Mesendoderm (in vitro differentiated cells): ENCODE measurements around the gene CNTN4.

ENCODE experiments used
- DNase-seq: peaks from one replicate; pipeline ENCODE4 v3.0.0; 2013
- H2AK5ac ChIP-seq: 2 replicates; pipeline ENCODE4 v1.6.1; 2013; ENCODE audit warnings: low read length, inconsistent platforms
- H2BK120ac ChIP-seq: 2 replicates; pipeline ENCODE4 v1.6.1; 2013; ENCODE audit warnings: low read depth, mild to moderate bottlenecking, low read length, moderate library complexity, mixed read lengths
- H2BK15ac ChIP-seq: replicated peaks from 2 replicates; pipeline ENCODE4 v1.6.1; 2013; ENCODE audit warnings: low read depth, mild to moderate bottlenecking, moderate library complexity
- H2BK5ac ChIP-seq: 2 replicates; pipeline ENCODE4 v1.6.1; 2013; ENCODE audit warnings: low read length, inconsistent platforms
- H3K18ac ChIP-seq: 2 replicates; pipeline ENCODE4 v1.6.1; 2013; ENCODE audit warnings: mild to moderate bottlenecking, low read length, mixed read lengths
- H3K23ac ChIP-seq: one replicate; pipeline ENCODE4 v1.6.1; 2013; ENCODE audit warnings: low read length
- H3K27ac ChIP-seq: 2 replicates; pipeline ENCODE4 v1.5.1; 2013; ENCODE audit warnings: low read depth, mild to moderate bottlenecking, inconsistent platforms, low read length, moderate library complexity
- H3K27me3 ChIP-seq: 2 replicates; pipeline ENCODE4 v1.6.1; 2013; ENCODE audit warnings: low read length, control low read depth, mild to moderate bottlenecking, inconsistent platforms; ENCODE audit not compliant: insufficient read depth, poor library complexity
- H3K36me3 ChIP-seq: 2 replicates; pipeline ENCODE4 v1.6.1; 2013; ENCODE audit warnings: low read length, inconsistent platforms; ENCODE audit not compliant: control insufficient read depth, insufficient read depth
- H3K4ac ChIP-seq: one replicate; pipeline ENCODE4 v1.6.1; 2013; ENCODE audit warnings: low read depth, mild to moderate bottlenecking, low read length, moderate library complexity
- H3K4me1 ChIP-seq: 2 replicates; pipeline ENCODE4 v1.6.1; 2013; ENCODE audit warnings: low read depth, low read length, inconsistent platforms; ENCODE audit not compliant: control insufficient read depth
- H3K4me2 ChIP-seq: 2 replicates; pipeline ENCODE4 v1.6.1; 2013; ENCODE audit warnings: low read length
- H3K4me3 ChIP-seq: 2 replicates; pipeline ENCODE4 v1.5.1; 2013; ENCODE audit warnings: mild to moderate bottlenecking, low read length
- H3K56ac ChIP-seq: one replicate; pipeline ENCODE4 v1.6.1; 2013; ENCODE audit warnings: low read length
- H3K79me1 ChIP-seq: 2 replicates; pipeline ENCODE4 v1.6.1; 2013; ENCODE audit warnings: low read length, inconsistent platforms
- H3K79me2 ChIP-seq: 2 replicates; pipeline ENCODE4 v1.6.1; 2013; ENCODE audit warnings: mild to moderate bottlenecking, low read length; ENCODE audit not compliant: control insufficient read depth, insufficient read depth
- H3K9ac ChIP-seq: 2 replicates; pipeline ENCODE4 v1.6.1; 2013; ENCODE audit warnings: low read length, inconsistent platforms
- H4K5ac ChIP-seq: one replicate; pipeline ENCODE4 v1.6.1; 2013; ENCODE audit warnings: low read length
- H4K8ac ChIP-seq: one replicate; pipeline ENCODE4 v1.6.1; 2013; ENCODE audit warnings: low read depth, mild to moderate bottlenecking, control low read depth, low read length, moderate library complexity
- WGBS: extraction: QIAGEN DNeasy Blood & Tissue Kit; methylation state at CpG from one replicate; pipeline ENCODE4 v1.1.7; 2013; ENCODE audit warnings: low lambda C conversion rate, missing lambda C conversion rate; ENCODE audit not compliant: insufficient coverage; ENCODE audit errors: extremely low coverage; 5-methylcytosine and 5-hydroxymethylcytosine counted together

CNTN4 gene

GRCh38 chr3:3074551-3075257, 976.0 kb downstream of the CNTN4 start:
- H3K18ac ChIP-seq, result no peak overlapping the region
- no peak overlapping the region for H3K56ac ChIP-seq
- no peak overlapping the region for H4K8ac ChIP-seq
- no peak overlapping the region for H4K5ac ChIP-seq
- no peaks in the 10 kb centered on the region for H3K36me3 ChIP-seq
- H3K79me2 ChIP-seq, result no peaks in the 10 kb centered on the region
- no peak for DNase-seq
- no peaks in the 10 kb centered on the region for H3K79me1 ChIP-seq
- no peak overlapping the region for H3K23ac ChIP-seq
- peak overlapping the region; percentile 28 for H3K4ac ChIP-seq
- H3K4me1 ChIP-seq, result no peaks in the 10 kb centered on the region
- whole genome bisulfite sequencing, result no CpG with 5 or more reads among the region's 5 CpGs
- H3K27ac ChIP-seq, result no peak overlapping the region
- no peak overlapping the region for H2AK5ac ChIP-seq
- no peaks in the 10 kb centered on the region for H3K27me3 ChIP-seq
- no peak overlapping the region for H3K4me2 ChIP-seq
- no peak overlapping the region for H2BK120ac ChIP-seq
- no peak overlapping the region for H3K9ac ChIP-seq
- H2BK5ac ChIP-seq, result no peak overlapping the region
- no peak overlapping the region for H2BK15ac ChIP-seq
- no peak overlapping the region for H3K4me3 ChIP-seq

GRCh38 chr3:3080309-3080708, 981.6 kb downstream of the CNTN4 start:
- no CpG with 5 or more reads among the region's 5 CpGs for WGBS
- H3K79me1 ChIP-seq, result no peaks in the 10 kb centered on the region
- no peak overlapping the region for H3K4me3 ChIP-seq
- H3K23ac ChIP-seq, result no peak overlapping the region
- H2BK15ac ChIP-seq, result no peak overlapping the region
- H2BK120ac ChIP-seq, result no peak overlapping the region
- no peak overlapping the region for H3K4me2 ChIP-seq
- no peak overlapping the region for H4K8ac ChIP-seq
- no peaks in the 10 kb centered on the region for H3K79me2 ChIP-seq
- H3K9ac ChIP-seq, result no peak overlapping the region
- no peaks in the 10 kb centered on the region for H3K27me3 ChIP-seq
- no peak overlapping the region for H2BK5ac ChIP-seq
- no peak overlapping the region for H3K18ac ChIP-seq
- no peak overlapping the region for H2AK5ac ChIP-seq
- no peaks in the 10 kb centered on the region for H3K36me3 ChIP-seq
- no peak overlapping the region for H3K27ac ChIP-seq
- peak; percentile 82 for DNase-seq
- H3K4me1 ChIP-seq, result peaks cover 5% of the 10 kb centered on the region
- peak overlapping the region; percentile 10 for H4K5ac ChIP-seq
- peak overlapping the region; percentile 28 for H3K56ac ChIP-seq
- no peak overlapping the region for H3K4ac ChIP-seq

GRCh38 chr3:3081381-3082233, 982.9 kb downstream of the CNTN4 start:
- H3K4me3 ChIP-seq, result no peak overlapping the region
- no peaks in the 10 kb centered on the region for H3K79me2 ChIP-seq
- H2BK15ac ChIP-seq, result no peak overlapping the region
- H3K23ac ChIP-seq, result no peak overlapping the region
- H2BK120ac ChIP-seq, result no peak overlapping the region
- no peak overlapping the region for H3K4ac ChIP-seq
- no CpG with 5 or more reads among the region's 9 CpGs for WGBS
- H3K4me1 ChIP-seq, result peaks cover 10% of the 10 kb centered on the region
- no peak overlapping the region for H3K9ac ChIP-seq
- H3K27me3 ChIP-seq, result no peaks in the 10 kb centered on the region
- H3K56ac ChIP-seq, result no peak overlapping the region
- H2AK5ac ChIP-seq, result no peak overlapping the region
- H3K27ac ChIP-seq, result no peak overlapping the region
- no peak overlapping the region for H2BK5ac ChIP-seq
- H3K18ac ChIP-seq, result no peak overlapping the region
- no peaks in the 10 kb centered on the region for H3K79me1 ChIP-seq
- H3K36me3 ChIP-seq, result no peaks in the 10 kb centered on the region
- no peak for DNase-seq
- H4K8ac ChIP-seq, result no peak overlapping the region
- H4K5ac ChIP-seq, result no peak overlapping the region
- no peak overlapping the region for H3K4me2 ChIP-seq

- Histone ChIP-seq H3K56ac (no peak overlapping the region), H4K8ac (no peak overlapping the region), H3K9ac (no peak overlapping the region), H3K4ac (no peak overlapping the region), H3K4me3 (no peak overlapping the region), H3K27ac (no peak overlapping the region), H4K5ac (no peak overlapping the region), H3K4me1 (peaks cover 10% of the 10 kb centered on the region), H3K79me2 (no peaks in the 10 kb centered on the region), H3K23ac (no peak overlapping the region), H3K36me3 (no peaks in the 10 kb centered on the region), H3K18ac (no peak overlapping the region), H3K79me1 (no peaks in the 10 kb centered on the region), H2AK5ac (no peak overlapping the region), H2BK120ac (no peak overlapping the region), H2BK15ac (no peak overlapping the region), H3K4me2 (no peak overlapping the region), H3K27me3 (no peaks in the 10 kb centered on the region), H2BK5ac (no peak overlapping the region)
- no CpG with 5 or more reads among the region's 2 CpGs for WGBS
- no peak for DNase-seq
These were observed 983.7 kb downstream of the CNTN4 start for GRCh38 chr3:3082234-3082924.

- peak; percentile 69 for DNase-seq
- Histone ChIP-seq H3K79me2 (no peaks in the 10 kb centered on the region), H4K8ac (no peak overlapping the region), H2AK5ac (no peak overlapping the region), H3K4me2 (no peak overlapping the region), H3K23ac (no peak overlapping the region), H3K4ac (no peak overlapping the region), H2BK120ac (no peak overlapping the region), H2BK15ac (no peak overlapping the region), H3K4me3 (no peak overlapping the region), H3K79me1 (no peaks in the 10 kb centered on the region), H3K9ac (no peak overlapping the region), H2BK5ac (peak overlapping the region; percentile 59), H3K27ac (no peak overlapping the region), H3K4me1 (peaks cover 10% of the 10 kb centered on the region), H4K5ac (no peak overlapping the region), H3K27me3 (no peaks in the 10 kb centered on the region), H3K56ac (no peak overlapping the region), H3K18ac (no peak overlapping the region), H3K36me3 (no peaks in the 10 kb centered on the region)
- no CpG with 5 or more reads among the region's 3 CpGs for WGBS
These were observed 986.2 kb downstream of the CNTN4 start for GRCh38 chr3:3084890-3085289.
